Measurements from ENCODE around the gene HCK. TPM values are rescaled to one million over a fixed set of nuclear protein-coding genes. Genes with fewer than 3 reads are reported as not detected.

The HCK gene
- polyA plus RNA-seq, 1 of the 3 experiments (the other 2 are of a cell fraction): not detected

DNA sequence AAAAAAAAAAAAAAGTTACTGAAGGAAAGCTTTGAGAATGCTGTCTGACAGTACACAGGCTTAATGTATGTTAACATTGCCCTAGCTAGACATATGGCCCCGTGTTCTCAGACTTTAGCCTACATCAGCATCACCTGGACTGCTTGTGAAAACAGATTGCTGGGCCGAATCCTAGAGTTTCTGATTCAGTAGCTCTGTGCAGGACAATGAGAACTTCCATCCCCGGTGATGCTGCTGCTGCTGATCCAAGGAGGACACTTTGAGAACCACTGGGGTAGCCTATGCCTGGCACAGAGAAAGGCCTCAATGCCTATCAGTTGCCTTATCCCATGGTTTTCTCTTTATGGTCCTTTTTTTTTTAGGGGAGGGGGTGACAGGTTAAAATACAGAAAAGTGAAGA lies 1.6 kb downstream of the HCK start:
- no peak for DNase-seq
- ChIA-PET CTCF (interaction anchor here (1.2 to 1.5 kb wide), 3 partner anchors 39 to 230 kb away, joined by 3 to 4 read pairs (median 3); no protein-coding TSS in a partner anchor), POLR2A (no interaction called here)
- no peaks in the 10 kb centered on the region for H3K9me2 ChIP-seq
- H3K4me3 ChIP-seq (ENCODE audit: low read depth in 2 of 2, low read length in 1 of 2): no peak overlapping the region
- no peaks in the 10 kb centered on the region for H3F3A ChIP-seq (replicated peaks; ENCODE audit: insufficient read depth)
- 74% methylated on average over 3 of the region's 3 CpGs for WGBS (ENCODE audit: low lambda C conversion rate)
- H3K4me2 ChIP-seq: no peak overlapping the region
- H3K9ac ChIP-seq: no peak overlapping the region
- H3K27ac ChIP-seq (ENCODE audit: low read depth in 2 of 2, low read length in 1 of 2): no peak overlapping the region
- no peaks in the 10 kb centered on the region for H3K9me3 ChIP-seq
- TF ChIP-seq FOXJ3 (CRISPR knock-in tag; IDR thresholded peaks at IDR 0.05) (no peak), ELF1 (IDR thresholded peaks at IDR 0.05) (no peak), NFIC (IDR thresholded peaks at IDR 0.05; ENCODE audit: borderline replicate concordance) (no peak)
- TF ChIP-seq, protein P1, sequence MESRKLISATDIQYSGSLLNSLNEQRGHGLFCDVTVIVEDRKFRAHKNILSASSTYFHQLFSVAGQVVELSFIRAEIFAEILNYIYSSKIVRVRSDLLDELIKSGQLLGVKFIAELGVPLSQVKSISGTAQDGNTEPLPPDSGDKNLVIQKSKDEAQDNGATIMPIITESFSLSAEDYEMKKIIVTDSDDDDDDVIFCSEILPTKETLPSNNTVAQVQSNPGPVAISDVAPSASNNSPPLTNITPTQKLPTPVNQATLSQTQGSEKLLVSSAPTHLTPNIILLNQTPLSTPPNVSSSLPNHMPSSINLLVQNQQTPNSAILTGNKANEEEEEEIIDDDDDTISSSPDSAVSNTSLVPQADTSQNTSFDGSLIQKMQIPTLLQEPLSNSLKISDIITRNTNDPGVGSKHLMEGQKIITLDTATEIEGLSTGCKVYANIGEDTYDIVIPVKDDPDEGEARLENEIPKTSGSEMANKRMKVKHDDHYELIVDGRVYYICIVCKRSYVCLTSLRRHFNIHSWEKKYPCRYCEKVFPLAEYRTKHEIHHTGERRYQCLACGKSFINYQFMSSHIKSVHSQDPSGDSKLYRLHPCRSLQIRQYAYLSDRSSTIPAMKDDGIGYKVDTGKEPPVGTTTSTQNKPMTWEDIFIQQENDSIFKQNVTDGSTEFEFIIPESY (IDR thresholded peaks at IDR 0.05; ENCODE audit: borderline replicate concordance, low read depth): no peak
- TF ChIP-seq, protein P2, sequence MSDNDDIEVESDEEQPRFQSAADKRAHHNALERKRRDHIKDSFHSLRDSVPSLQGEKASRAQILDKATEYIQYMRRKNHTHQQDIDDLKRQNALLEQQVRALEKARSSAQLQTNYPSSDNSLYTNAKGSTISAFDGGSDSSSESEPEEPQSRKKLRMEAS (IDR thresholded peaks at IDR 0.05; ENCODE audit: low read depth): no peak
- TF ChIP-seq, protein P3, sequence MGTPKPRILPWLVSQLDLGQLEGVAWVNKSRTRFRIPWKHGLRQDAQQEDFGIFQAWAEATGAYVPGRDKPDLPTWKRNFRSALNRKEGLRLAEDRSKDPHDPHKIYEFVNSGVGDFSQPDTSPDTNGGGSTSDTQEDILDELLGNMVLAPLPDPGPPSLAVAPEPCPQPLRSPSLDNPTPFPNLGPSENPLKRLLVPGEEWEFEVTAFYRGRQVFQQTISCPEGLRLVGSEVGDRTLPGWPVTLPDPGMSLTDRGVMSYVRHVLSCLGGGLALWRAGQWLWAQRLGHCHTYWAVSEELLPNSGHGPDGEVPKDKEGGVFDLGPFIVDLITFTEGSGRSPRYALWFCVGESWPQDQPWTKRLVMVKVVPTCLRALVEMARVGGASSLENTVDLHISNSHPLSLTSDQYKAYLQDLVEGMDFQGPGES (IDR thresholded peaks at IDR 0.05; ENCODE audit: low read depth, low read length): no peak
- TF ChIP-seq, protein P4, sequence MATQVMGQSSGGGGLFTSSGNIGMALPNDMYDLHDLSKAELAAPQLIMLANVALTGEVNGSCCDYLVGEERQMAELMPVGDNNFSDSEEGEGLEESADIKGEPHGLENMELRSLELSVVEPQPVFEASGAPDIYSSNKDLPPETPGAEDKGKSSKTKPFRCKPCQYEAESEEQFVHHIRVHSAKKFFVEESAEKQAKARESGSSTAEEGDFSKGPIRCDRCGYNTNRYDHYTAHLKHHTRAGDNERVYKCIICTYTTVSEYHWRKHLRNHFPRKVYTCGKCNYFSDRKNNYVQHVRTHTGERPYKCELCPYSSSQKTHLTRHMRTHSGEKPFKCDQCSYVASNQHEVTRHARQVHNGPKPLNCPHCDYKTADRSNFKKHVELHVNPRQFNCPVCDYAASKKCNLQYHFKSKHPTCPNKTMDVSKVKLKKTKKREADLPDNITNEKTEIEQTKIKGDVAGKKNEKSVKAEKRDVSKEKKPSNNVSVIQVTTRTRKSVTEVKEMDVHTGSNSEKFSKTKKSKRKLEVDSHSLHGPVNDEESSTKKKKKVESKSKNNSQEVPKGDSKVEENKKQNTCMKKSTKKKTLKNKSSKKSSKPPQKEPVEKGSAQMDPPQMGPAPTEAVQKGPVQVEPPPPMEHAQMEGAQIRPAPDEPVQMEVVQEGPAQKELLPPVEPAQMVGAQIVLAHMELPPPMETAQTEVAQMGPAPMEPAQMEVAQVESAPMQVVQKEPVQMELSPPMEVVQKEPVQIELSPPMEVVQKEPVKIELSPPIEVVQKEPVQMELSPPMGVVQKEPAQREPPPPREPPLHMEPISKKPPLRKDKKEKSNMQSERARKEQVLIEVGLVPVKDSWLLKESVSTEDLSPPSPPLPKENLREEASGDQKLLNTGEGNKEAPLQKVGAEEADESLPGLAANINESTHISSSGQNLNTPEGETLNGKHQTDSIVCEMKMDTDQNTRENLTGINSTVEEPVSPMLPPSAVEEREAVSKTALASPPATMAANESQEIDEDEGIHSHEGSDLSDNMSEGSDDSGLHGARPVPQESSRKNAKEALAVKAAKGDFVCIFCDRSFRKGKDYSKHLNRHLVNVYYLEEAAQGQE (IDR thresholded peaks at IDR 0.05; ENCODE audit: low read depth, low read length): no peak
- no peaks in the 10 kb centered on the region for H3K36me3 ChIP-seq (replicated peaks in 1 of 2; ENCODE audit: control insufficient read depth in 1 of 2, insufficient read depth in 2 of 2, low read length in 1 of 2)
- no peaks in the 10 kb centered on the region for H4K20me1 ChIP-seq (ENCODE audit: insufficient read depth)
- H3K4me1 ChIP-seq (ENCODE audit: control insufficient read depth in 1 of 2, insufficient read depth in 2 of 2, low read depth in 1 of 2, low read length in 1 of 2): no peaks in the 10 kb centered on the region; a peak in 1 of 4 replicates
- H2AFZ ChIP-seq (ENCODE audit: low read depth): no peak overlapping the region
- H3K27me3 ChIP-seq (ENCODE audit: insufficient read depth): peaks cover 72% of the 10 kb centered on the region
- no peaks in the 10 kb centered on the region for H3K79me2 ChIP-seq (ENCODE audit: insufficient read depth)

DNA sequence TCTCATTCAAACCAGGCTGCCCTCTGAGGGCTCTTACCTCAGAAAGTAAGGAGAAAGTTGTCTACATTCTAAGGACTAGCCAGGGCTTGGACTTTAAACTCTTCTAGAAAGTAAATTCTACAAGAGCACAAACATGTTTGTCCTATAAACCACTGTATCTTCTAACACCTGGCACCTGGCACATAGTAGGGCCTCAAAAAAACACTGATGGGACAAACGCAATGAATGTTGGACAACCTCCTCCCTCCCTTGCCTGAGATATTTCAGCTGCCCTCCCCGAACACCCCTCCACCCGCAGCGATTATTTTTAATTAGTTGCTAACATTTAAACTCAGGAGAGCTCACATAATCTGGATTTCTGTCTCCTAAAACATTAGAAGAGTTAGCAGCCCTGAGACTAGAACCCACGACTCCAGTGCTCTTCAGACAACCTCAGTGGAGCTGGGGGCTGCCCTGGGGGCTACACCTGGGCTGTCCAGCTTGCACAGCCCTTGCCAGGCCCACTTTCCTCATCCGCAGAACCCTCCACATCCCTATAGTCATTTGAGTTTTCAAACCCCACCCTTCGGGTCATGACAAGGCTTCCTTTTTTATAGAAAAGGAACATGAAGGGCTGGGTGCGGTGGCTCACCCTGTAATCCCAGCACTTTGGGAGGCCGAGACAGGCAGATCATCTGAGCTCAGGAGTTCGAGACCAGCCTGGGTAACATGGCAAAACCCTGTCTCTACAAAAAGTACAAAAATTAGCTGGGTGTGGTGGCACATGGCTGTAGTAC lies 4.9 kb downstream of the HCK start:
- Histone ChIP-seq H4K20me1 (ENCODE audit: insufficient read depth) (no peaks in the 10 kb centered on the region), H3K9ac (no peak overlapping the region), H3K27ac (ENCODE audit: low read depth in 2 of 2, low read length in 1 of 2) (no peak overlapping the region), H2AFZ (ENCODE audit: low read depth) (no peak overlapping the region), H3K79me2 (ENCODE audit: insufficient read depth) (no peaks in the 10 kb centered on the region), H3K27me3 (ENCODE audit: insufficient read depth) (peaks cover 86% of the 10 kb centered on the region), H3K4me2 (no peak overlapping the region), H3K36me3 (replicated peaks in 1 of 2; ENCODE audit: control insufficient read depth in 1 of 2, insufficient read depth in 2 of 2, low read length in 1 of 2) (no peaks in the 10 kb centered on the region), H3F3A (replicated peaks; ENCODE audit: insufficient read depth) (no peaks in the 10 kb centered on the region), H3K4me3 (ENCODE audit: low read depth in 2 of 2, low read length in 1 of 2) (no peak overlapping the region), H3K4me1 (ENCODE audit: control insufficient read depth in 1 of 2, insufficient read depth in 2 of 2, low read depth in 1 of 2, low read length in 1 of 2) (no peaks in the 10 kb centered on the region; a peak in 1 of 4 replicates), H3K9me3 (no peaks in the 10 kb centered on the region), H3K9me2 (no peaks in the 10 kb centered on the region)
- no peak for DNase-seq
- POLR2A ChIA-PET: no interaction called here
- CTCF ChIA-PET: interaction anchor here (1.6 kb wide), 1 partner anchor 15 kb away, joined by 5 read pairs; no protein-coding TSS in a partner anchor
- WGBS (ENCODE audit: low lambda C conversion rate): 23% methylated on average over 10 of the region's 10 CpGs
- TF ChIP-seq, protein P2 (IDR thresholded peaks at IDR 0.05; ENCODE audit: low read depth): no peak
- TF ChIP-seq JUND (IDR thresholded peaks at IDR 0.05) (no peak), FOXM1 (IDR thresholded peaks at IDR 0.05; ENCODE audit: low read depth) (no peak), NRF1 (IDR thresholded peaks at IDR 0.05; ENCODE audit: low read depth, low read length) (no peak), ELF1 (IDR thresholded peaks at IDR 0.05) (no peak), POLR2AphosphoS5 (IDR thresholded peaks at IDR 0.05; ENCODE audit: low read depth, low read length) (no peak), GABPA (IDR thresholded peaks at IDR 0.05; ENCODE audit: low read depth) (no peak), RXRA (IDR thresholded peaks at IDR 0.05; ENCODE audit: borderline replicate concordance, low read depth) (no peak)
- TF ChIP-seq, protein P5, sequence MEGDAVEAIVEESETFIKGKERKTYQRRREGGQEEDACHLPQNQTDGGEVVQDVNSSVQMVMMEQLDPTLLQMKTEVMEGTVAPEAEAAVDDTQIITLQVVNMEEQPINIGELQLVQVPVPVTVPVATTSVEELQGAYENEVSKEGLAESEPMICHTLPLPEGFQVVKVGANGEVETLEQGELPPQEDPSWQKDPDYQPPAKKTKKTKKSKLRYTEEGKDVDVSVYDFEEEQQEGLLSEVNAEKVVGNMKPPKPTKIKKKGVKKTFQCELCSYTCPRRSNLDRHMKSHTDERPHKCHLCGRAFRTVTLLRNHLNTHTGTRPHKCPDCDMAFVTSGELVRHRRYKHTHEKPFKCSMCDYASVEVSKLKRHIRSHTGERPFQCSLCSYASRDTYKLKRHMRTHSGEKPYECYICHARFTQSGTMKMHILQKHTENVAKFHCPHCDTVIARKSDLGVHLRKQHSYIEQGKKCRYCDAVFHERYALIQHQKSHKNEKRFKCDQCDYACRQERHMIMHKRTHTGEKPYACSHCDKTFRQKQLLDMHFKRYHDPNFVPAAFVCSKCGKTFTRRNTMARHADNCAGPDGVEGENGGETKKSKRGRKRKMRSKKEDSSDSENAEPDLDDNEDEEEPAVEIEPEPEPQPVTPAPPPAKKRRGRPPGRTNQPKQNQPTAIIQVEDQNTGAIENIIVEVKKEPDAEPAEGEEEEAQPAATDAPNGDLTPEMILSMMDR (IDR thresholded peaks at IDR 0.05): no peak
- TF ChIP-seq, protein P6, sequence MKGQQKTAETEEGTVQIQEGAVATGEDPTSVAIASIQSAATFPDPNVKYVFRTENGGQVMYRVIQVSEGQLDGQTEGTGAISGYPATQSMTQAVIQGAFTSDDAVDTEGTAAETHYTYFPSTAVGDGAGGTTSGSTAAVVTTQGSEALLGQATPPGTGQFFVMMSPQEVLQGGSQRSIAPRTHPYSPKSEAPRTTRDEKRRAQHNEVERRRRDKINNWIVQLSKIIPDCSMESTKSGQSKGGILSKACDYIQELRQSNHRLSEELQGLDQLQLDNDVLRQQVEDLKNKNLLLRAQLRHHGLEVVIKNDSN (IDR thresholded peaks at IDR 0.05; ENCODE audit: borderline replicate concordance, low read depth): no peak

All from SK-N-SH (cell line).